HG02870 (cell line): ENCODE data around the gene GBP3.
"Not testable (repeated sequence)": the region's sequence is repeated elsewhere in the genome, so short reads cannot be mapped to it uniquely, and the experiment has no call there.

Experiments
- ATAC-seq: cut with Tn5 transposase; IDR thresholded peaks from one replicate; pipeline ENCODE4 v1.9.1; 2021; ENCODE audit warnings: mild to moderate bottlenecking, moderate library complexity; ENCODE audit not compliant: unreplicated experiment

The GBP3 gene

GRCh38 chr1:89041721-89042120 is 19.1 kb upstream of the GBP3 start:
- no peak for ATAC-seq

GRCh38 chr1:89041119-89041641 is 18.5 kb upstream of the GBP3 start:
- ATAC-seq, result peak; percentile 98

- no peak for ATAC-seq
These were observed 17.6 kb upstream of the GBP3 start for GRCh38 chr1:89040315-89040626.

- no peak for ATAC-seq
These were observed 14.5 kb upstream of the GBP3 start for GRCh38 chr1:89037186-89037585.

GRCh38 chr1:89035080-89035479 is 12.4 kb upstream of the GBP3 start:
- ATAC-seq, result no peak

GRCh38 chr1:89034004-89034403 is 11.3 kb upstream of the GBP3 start:
- not testable (repeated sequence) for ATAC-seq

- not testable (repeated sequence) for ATAC-seq
These were observed 6.4 kb upstream of the GBP3 start for GRCh38 chr1:89029051-89029450.

GRCh38 chr1:89025928-89026327 is 3.3 kb upstream of the GBP3 start:
- ATAC-seq, result no peak

GRCh38 chr1:89023026-89023425 is 360 bp upstream of the GBP3 start:
- ATAC-seq, result no peak

GRCh38 chr1:89018318-89018717 is 4.3 kb downstream of the GBP3 start:
- not testable (repeated sequence) for ATAC-seq

GRCh38 chr1:89008511-89008910 is 14.2 kb downstream of the GBP3 start:
- ATAC-seq, result no peak

- no peak for ATAC-seq
These were observed 17.1 kb downstream of the GBP3 start for GRCh38 chr1:89005286-89006151.

GRCh38 chr1:89002176-89002575 is 20.5 kb downstream of the GBP3 start:
- ATAC-seq, result not testable (repeated sequence)

- no peak for ATAC-seq
These were observed 21.2 kb downstream of the GBP3 start for GRCh38 chr1:89001510-89001909.

GRCh38 chr1:88998716-88999115 is 23.9 kb downstream of the GBP3 start:
- peak; percentile 79 for ATAC-seq

- ATAC-seq, result no peak
These were observed 32.2 kb downstream of the GBP3 start for GRCh38 chr1:88990426-88990825.

GRCh38 chr1:88985692-88986091 is 37.0 kb downstream of the GBP3 start:
- ATAC-seq, result no peak

GRCh38 chr1:88985032-88985431 is 37.6 kb downstream of the GBP3 start:
- no peak for ATAC-seq

- no peak for ATAC-seq
These were observed 38.1 kb downstream of the GBP3 start for GRCh38 chr1:88984569-88984968.

GRCh38 chr1:88983791-88984559 is 38.7 kb downstream of the GBP3 start:
- ATAC-seq, result no peak

GRCh38 chr1:88982055-88982454 is 40.6 kb downstream of the GBP3 start:
- no peak for ATAC-seq

- not testable (repeated sequence) for ATAC-seq
These were observed 41.2 kb downstream of the GBP3 start for GRCh38 chr1:88981506-88981905.
